HG03469 (cell line): ENCODE data around the gene NUDCD3.

Experiments
- ATAC-seq: cut with Tn5 transposase; IDR thresholded peaks from one replicate; pipeline ENCODE4 v1.9.1; 2021; ENCODE audit warnings: mild to moderate bottlenecking, moderate library complexity, moderate number of reproducible peaks; ENCODE audit not compliant: unreplicated experiment

Gene NUDCD3

GRCh38 chr7:44402401-44403060, 87.9 kb downstream of the NUDCD3 start:
- no peak for ATAC-seq

- ATAC-seq = no peak
Observed at GRCh38 chr7:44401692-44402091, 88.8 kb downstream of the NUDCD3 start.

- ATAC-seq = no peak
Observed at GRCh38 chr7:44400033-44400511, 90.4 kb downstream of the NUDCD3 start.

GRCh38 chr7:44398953-44399574, 91.4 kb downstream of the NUDCD3 start:
- ATAC-seq = no peak

- ATAC-seq = no peak
Observed at GRCh38 chr7:44398511-44398911, 91.9 kb downstream of the NUDCD3 start.

GRCh38 chr7:44396931-44397545, 93.4 kb downstream of the NUDCD3 start:
- no peak for ATAC-seq

GRCh38 chr7:44396496-44396895, 94.0 kb downstream of the NUDCD3 start:
- no peak for ATAC-seq

GRCh38 chr7:44395067-44395466, 95.4 kb downstream of the NUDCD3 start:
- no peak for ATAC-seq

- ATAC-seq = no peak
Observed at GRCh38 chr7:44394636-44395035, 95.8 kb downstream of the NUDCD3 start.

GRCh38 chr7:44394112-44394447, 96.4 kb downstream of the NUDCD3 start:
- no peak for ATAC-seq

- no peak for ATAC-seq
Observed at GRCh38 chr7:44393238-44394111, 97.0 kb downstream of the NUDCD3 start.

- ATAC-seq = no peak
Observed at GRCh38 chr7:44392618-44393010, 97.8 kb downstream of the NUDCD3 start.

- ATAC-seq = no peak
Observed at GRCh38 chr7:44391746-44392617, 98.5 kb downstream of the NUDCD3 start.

GRCh38 chr7:44391171-44391570, 99.3 kb downstream of the NUDCD3 start:
- ATAC-seq = no peak

GRCh38 chr7:44390701-44391100, 99.8 kb downstream of the NUDCD3 start:
- no peak for ATAC-seq

GRCh38 chr7:44388089-44388970, 102.1 kb downstream of the NUDCD3 start:
- ATAC-seq = no peak

- ATAC-seq = no peak
Observed at GRCh38 chr7:44387389-44387788, 103.1 kb downstream of the NUDCD3 start.

GRCh38 chr7:44386139-44386913, 104.1 kb downstream of the NUDCD3 start:
- ATAC-seq = no peak
